SH-SY5Y (cell line): ENCODE data around the gene CFAP126.

ENCODE experiments used
- GATA2 ChIP-seq: IDR thresholded peaks from 2 replicates; pipeline ENCODE4 v1.6.1; 2011; ENCODE audit warnings: mild to moderate bottlenecking, low read depth, low read length
- GATA3 ChIP-seq: IDR thresholded peaks from 2 replicates; pipeline ENCODE4 v1.6.1; 2011; ENCODE audit warnings: low read depth, mild to moderate bottlenecking, low read length, moderate library complexity

CFAP126 gene

DNA sequence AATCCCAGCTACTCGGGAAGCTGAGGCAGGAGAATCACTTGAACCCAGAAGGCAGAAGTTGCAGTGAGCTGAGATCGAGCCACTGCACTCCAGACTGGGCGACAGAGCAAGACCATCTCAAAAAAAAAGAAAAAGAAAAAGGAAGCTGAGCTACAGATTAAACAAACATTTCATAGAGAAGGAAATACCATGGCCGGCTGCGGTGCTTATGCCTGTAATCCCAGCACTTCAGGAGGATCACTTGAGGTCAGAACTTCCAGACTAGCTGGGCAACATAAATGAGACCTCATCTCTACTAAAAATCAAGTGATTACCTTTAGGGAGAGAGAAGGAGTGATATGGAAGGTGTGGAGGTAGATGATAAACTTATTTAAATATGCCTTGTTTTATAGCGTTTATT is 14.0 kb upstream of the CFAP126 start:
- TF ChIP-seq GATA2 (no peak), GATA3 (no peak)

DNA sequence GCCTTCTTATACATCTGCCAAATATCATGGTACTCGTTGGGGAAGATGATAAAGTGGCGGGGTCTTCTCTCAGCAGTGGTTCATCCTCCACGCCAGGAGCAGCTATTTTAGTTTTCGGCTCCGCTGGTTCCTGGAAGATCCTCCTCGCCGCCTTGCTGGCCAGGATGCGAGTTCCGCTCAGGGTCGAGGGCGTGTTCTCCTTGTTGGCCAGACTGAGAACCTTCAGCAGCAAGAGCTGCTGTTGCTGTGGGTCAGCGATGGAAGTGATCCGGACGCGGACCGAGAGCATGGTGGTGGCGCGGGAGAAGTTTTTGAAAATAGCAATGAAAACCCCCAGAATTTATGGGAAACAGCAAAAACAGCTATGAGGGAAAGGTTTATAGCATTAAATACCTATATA is 11.4 kb upstream of the CFAP126 start:
- no peak for TF ChIP-seq GATA2
- no peak for TF ChIP-seq GATA3

DNA sequence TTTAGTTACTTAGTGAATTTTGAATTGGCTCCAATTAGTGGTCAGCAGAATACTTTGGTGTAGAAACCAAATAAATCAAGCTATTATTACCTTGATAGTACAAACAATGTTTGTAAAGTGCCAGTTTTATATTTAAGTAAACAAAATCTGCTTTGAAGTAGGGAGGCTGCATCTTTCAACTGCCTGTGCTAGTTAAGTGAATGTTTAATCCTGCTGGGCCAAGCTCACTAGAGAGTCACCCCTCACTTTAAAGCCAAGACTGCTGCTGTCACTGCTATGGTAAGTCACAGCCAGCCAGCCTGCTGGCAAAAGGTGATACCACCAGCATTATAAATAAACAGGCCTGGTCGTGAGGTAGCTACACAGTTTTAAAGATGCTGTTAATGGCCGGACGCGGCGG is 10.3 kb upstream of the CFAP126 start:
- no peak for TF ChIP-seq GATA2
- no peak for TF ChIP-seq GATA3

DNA sequence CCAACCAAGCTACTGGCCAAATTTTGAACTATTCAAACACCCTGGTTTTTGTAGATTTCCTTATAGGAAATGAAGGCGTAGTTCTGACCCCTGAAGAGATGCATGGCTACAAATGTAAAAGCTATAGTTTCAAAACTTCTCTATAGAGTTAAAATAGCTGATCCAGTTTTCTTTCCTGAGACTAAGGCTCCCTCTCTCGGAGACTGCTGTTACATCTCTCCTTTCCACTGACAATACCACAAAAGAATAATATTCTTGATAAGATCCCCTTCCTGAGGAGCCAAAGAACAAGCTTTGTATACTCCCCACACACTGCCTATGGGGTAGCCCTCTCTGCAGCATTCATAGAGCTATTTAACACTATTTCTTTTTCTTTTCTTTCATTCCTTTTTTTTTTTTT is 6.7 kb upstream of the CFAP126 start:
- no peak for TF ChIP-seq GATA2
- TF ChIP-seq GATA3, result no peak

DNA sequence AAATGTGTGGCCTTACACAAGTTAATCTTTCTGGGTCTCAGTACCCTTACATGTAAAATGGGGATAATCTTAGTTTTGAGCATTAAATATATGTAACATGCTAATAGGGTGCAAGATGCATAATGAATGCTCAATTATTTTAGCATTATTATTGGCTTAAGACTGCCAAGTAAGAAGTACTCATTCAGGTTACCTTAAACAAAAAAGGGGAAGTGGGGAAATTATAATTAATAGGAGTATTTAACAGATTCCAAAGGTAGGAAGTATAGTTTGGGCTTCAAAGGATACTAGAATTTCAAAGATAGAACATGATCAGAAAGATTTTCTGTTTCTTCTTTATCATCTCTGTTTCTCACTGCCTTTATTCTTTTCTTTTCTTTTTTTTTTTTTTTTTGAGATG is 5.8 kb upstream of the CFAP126 start:
- TF ChIP-seq GATA2 (no peak), GATA3 (no peak)

DNA sequence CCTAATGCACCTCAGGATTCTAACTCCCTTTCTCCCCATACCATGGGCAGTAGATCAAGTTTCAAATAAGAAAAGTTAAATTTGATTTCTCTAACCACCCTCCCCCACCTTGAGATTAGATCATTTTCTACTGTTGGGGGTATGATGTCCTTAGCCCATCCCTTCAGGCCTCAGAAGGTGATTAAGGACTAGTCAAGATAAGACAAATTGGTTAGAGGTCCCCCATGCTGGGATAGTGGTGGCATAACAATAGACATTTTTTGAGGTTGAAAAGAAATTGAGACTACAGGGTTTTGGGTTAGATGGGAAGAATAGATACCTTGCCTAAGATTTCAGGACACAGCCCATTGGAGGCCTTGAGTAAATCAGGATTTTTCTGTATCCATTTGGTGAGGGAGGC is 2.5 kb downstream of the CFAP126 start:
- no peak for TF ChIP-seq GATA2
- no peak for TF ChIP-seq GATA3

DNA sequence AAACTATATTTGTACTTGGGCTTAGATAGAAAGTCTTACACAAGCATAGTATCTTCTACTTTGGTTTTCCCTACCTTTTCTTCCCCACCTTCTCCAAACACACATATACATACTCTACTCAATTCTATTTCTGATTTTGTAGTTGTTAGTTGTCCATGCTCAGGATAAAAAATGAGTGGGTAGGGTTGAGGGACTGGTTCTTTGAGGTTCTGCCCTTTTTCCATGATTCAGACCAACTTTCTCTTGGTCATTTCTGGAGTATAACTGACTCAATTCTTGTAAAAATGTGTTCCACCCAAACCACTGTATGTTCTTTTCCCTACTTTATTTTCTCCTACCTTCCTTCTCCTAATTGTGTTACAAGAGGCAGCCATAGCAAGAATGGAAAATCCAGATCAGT is 3.3 kb downstream of the CFAP126 start:
- TF ChIP-seq GATA3, result no peak
- TF ChIP-seq GATA2, result no peak

DNA sequence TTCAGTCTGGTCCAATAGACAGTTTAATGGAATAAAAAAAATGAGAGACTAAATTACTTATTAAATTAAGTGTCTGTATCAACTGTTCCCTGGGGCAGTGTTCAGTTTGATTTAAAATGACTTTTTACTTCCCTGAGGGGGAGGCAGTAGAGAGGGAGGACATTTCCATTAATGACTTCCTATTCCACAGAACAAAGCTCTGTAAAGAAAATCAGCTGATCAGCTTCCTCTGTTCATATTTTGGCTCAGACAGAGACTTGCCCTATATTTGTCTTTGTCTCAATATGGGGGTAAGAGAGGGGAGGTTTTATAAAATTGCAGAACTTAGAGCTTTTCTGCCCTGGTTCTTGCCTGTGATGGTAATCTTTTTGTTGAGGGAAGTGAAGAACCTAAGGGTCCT is 8.4 kb downstream of the CFAP126 start:
- TF ChIP-seq GATA2, result no peak
- no peak for TF ChIP-seq GATA3

DNA sequence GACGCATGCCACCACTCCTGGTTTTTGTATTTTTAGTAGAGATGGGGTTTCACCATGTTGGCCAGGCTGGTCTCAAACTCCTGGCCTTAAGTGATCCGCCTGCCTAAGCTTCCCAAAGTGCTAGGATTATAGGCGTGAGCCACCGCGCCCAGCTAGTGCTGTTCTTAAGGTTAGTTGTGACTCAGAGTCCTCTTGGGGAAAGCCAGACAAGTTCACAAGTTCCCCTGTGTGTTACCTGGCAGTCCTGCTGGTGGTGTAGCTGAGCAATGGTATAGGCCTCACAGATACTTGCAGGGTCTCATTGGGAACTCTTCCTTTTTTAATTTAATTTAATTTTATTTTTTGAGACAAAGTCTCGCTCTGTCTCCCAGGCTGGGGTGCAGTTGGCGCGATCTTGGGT is 10.6 kb downstream of the CFAP126 start:
- TF ChIP-seq GATA3, result no peak
- no peak for TF ChIP-seq GATA2

DNA sequence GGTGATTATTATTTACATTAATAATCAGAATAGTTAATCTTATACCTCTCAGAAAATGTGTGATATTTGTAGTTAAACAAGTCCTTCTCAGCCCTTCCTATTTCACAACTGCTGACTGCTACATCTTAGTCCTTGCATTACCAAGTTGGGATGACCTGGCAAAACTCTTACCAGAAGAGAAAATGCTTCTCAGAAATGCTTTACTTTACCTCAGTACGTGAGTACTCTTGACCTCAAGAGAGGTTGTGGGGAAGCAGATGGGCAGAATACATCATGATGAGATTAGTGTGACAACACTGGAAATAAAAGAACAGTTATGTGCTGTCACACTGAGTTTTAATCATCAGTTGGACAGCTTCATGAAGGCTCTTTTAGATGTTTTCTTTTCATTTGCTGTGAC is 16.2 kb downstream of the CFAP126 start:
- TF ChIP-seq GATA2, result no peak
- TF ChIP-seq GATA3, result no peak

DNA sequence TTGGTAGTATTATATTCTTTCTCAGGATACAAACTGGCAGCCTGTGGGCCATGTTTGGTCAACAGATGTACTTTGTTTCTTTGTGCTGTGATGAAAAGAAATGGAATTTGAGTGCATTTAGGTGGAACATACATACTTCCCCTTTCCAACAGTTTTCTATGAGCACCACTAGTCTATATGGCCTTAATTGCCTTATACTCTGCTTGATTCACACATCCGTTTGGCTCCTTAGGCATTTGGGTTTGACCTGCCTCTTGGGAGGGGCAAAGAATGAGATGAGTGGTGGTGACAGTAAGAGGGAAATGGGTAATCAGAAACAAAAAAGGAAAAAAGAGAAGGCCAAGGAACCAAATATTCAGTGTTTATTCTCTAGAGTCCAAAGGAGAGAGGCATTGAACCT is 17.0 kb downstream of the CFAP126 start:
- TF ChIP-seq GATA2, result no peak
- TF ChIP-seq GATA3, result no peak

DNA sequence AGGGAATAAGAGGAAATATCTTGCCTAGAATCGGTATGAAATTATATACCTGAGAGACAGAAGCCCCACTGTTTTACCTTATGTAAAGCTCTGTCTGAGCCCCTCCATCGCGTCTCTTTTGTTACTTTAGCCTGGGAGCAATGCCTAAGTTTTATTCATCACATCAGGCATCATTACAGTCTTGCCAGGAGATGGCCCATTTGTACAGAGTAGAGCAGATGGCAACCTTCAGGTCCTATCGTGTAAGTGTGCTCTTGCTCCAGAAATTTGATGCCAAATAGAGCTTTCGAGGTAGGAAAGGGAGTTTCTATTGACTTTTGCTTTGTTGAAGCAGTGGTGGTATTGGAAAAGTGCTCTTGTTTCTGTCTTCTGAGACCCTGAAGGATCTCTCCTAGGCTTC is 24.9 kb downstream of the CFAP126 start:
- TF ChIP-seq GATA2 (no peak), GATA3 (no peak)

DNA sequence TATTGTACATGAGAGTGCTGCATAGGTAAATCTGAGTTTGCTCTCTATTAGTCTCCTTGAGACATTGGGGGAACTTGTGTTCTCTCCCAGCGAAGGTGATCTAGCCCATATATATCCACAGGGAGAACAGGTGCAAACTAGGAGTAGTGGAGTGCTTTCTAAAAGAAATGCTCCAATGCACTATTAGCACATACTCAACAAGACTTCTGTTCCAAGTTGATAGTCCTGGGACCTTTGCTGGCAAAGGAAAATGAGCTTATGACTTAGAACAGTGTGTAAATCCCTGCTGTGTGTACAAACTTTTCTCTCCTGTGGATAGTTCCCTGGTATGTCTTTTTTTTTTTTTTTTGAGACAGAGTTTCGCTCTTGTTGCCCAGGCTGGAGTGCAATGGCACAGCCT is 25.5 kb downstream of the CFAP126 start:
- TF ChIP-seq GATA2 (no peak), GATA3 (no peak)

DNA sequence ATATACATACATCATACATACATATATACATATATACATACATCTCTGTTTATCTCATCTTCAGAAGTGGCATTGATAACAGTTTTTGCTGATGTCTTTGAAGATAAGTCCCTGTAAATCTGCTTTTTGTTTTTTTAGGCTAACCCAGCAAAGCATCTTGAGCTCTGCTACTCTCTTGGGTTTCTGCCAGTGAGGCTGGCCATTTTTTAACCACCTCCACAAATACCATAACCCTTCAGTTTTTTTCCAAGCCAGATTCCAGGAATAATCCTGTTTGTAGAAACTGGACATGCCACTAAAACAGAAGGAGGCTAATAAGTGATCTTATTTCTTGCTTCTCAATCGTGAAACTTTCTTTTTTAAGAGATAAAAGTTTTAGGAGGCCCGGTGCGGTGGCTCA is 31.9 kb downstream of the CFAP126 start:
- TF ChIP-seq GATA3 (no peak), GATA2 (no peak)

DNA sequence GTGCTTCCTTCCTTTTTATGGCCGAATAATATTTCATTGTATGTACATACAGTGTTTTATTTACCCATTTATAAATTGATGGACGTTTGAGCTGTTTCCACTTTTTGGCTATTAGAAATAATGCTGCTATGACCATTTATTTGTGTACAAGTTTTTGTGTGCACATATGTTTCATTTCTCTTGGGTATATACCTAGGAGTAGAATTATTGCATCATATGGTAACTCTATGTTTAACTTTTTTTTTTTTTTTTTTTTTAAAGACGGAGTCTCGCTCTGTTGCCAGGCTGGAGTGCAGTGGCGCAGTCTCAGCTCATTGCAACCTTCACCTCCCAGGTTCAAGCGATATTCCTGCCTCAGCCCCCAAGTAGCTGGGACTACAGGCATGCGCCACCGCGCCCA is 34.5 kb downstream of the CFAP126 start:
- TF ChIP-seq GATA2 (no peak), GATA3 (no peak)

DNA sequence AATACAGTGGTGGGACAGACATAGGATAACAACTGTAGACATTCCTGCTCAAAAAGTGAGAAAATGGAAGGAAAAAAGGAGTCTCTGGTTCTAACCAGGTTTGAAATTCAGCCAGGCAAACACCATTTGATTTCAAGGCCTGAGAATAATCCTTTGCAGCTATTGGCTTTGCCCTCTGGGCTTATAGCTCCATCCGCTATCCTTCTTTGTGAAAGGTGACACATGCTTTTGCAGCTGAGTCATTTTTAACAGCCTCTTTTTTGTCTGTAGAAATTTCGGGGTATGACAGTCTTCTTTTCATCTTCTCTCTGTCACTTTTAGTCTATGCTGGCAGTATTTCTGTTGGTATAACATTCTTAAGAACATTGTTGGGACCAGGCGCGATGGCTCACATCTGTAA is 37.3 kb downstream of the CFAP126 start:
- TF ChIP-seq GATA3, result no peak
- no peak for TF ChIP-seq GATA2
